HG03196 (cell line): ENCODE measurements around the gene FTCD.
"Not testable (repeated sequence)": the region's sequence is repeated elsewhere in the genome, so short reads cannot be mapped to it uniquely, and the experiment has no call there.

ENCODE experiments used
- ATAC-seq: cut with Tn5 transposase; IDR thresholded peaks from one replicate; pipeline ENCODE4 v1.9.1; 2021; ENCODE audit not compliant: unreplicated experiment

The FTCD gene

DNA sequence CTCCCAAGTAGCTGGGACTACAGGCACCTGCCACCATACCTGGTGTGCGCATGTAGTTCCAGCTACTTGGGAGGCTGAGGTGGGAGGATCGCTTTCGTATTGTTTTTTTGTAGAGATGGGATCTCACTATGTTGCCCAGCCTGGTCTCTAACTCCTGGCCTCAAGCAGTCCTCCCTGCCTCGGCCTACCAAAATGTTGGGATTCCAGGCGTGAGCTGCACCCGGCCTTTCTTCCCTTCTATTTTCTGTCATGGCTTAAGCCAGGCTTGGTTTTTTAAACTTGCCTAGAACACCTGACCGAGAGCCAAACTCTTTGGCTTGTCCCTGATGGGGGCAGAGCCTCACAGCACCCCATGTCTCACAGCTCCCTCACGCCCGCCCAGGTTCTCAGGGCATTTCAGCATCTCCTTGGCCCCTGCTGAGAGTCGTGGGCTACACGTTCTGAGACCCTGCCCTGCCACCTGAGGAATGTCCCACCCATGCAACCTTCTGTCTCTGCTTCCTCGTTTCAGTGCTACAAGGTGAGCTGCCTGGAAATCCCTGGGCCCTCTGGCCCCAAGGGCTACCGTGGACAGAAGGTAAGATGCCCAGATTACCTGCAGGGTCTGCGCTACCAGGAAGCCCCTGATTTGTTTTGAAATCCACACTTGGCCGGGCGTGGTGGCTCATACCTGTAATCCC is 41.7 kb downstream of the FTCD start:
- no peak for ATAC-seq

DNA sequence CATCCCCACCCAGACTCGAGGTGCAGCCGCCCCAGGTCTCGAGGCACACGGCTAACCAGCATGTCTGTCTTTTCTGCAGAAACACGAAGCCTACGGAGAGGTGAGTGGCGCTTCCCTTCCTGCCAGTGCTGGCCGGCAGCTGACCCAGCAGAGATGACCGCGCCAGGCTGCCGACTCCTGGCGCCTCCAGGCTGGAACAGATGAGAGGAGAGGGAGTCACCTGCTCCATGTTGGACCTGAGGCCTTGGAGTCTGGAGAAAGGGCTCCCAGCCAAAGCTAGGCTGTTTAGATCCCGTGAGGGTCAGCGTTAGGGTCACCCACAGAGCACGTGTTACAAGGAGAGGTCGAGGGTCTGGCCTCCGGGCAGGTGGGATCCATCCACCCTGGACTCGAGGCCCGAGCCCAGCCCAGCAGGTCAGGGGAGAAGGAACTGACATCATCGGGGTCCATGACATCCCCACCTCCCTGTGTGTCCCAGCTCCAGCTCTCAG is 42.6 kb downstream of the FTCD start:
- no peak for ATAC-seq

DNA sequence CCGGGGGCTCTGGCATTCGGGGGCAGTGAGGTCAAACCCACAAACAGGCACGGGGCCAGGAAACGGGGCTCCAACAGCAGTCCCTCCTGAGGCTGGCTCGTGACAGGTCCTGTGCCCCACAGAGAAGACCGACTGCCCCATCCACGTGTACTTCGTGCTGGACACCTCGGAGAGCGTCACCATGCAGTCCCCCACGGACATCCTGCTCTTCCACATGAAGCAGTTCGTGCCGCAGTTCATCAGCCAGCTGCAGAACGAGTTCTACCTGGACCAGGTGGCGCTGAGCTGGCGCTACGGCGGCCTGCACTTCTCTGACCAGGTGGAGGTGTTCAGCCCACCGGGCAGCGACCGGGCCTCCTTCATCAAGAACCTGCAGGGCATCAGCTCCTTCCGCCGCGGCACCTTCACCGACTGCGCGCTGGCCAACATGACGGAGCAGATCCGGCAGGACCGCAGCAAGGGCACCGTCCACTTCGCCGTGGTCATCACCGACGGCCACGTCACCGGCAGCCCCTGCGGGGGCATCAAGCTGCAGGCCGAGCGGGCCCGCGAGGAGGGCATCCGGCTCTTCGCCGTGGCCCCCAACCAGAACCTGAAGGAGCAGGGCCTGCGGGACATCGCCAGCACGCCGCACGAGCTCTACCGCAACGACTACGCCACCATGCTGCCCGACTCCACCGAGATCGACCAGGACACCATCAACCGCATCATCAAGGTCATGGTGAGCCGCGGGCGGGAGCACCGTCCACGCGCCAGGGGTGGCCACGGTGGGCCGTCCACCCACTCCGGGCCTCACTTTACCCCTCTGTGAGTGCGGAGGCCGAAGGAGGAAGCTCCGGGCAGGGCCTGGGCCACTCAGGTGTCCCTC is 43.3 kb downstream of the FTCD start:
- ATAC-seq, result no peak

DNA sequence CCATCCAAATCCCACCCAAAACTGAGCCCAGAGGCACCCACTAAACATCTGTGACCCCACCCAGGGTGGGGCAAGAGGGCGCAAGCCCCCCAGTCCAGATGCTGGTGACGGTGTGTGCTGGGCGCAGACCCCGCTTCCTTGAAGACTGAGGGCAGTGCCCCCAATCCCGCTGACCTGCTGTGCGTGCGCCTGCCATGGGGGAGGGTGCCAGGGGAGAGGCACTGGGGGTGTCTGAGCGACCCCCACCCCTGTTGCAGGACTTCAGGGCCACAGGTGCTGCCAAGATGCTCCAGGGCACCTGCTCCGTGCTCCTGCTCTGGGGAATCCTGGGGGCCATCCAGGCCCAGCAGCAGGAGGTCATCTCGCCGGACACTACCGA is 44.2 kb downstream of the FTCD start:
- ATAC-seq, result no peak

DNA sequence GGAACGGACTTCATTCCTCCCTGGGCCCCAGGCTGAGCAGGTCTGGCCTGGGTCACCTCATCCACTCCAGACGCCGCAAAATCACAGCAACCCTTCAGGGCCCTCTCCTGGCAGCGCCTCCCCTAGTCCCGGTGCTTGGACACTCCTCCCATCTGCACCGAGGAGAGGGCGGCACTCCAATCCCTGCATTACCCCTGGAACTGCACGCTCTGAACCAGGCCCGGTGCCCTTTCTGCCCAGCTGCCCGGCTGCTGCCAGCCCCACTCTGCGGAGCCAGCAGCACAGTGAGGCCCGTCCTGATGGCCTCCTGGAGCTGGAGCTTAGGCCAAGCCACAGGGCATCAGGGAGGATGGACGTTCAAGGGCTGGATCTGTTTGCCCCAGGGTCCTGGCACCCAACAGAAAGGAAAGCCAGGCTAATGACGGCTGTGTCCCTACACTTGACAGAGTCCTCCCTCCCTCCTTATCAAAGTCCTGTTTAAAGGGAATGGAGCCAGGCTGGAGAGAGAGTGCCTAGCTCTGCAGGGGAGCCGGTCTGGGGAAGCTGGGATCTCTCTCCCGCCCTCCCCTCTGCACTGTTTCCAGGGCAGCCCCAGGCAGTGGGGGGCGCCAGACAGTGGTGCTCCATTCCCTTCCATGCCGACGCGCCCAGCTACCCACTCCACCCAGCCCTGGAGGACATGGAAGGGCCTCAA is 44.7 kb downstream of the FTCD start:
- no peak for ATAC-seq

DNA sequence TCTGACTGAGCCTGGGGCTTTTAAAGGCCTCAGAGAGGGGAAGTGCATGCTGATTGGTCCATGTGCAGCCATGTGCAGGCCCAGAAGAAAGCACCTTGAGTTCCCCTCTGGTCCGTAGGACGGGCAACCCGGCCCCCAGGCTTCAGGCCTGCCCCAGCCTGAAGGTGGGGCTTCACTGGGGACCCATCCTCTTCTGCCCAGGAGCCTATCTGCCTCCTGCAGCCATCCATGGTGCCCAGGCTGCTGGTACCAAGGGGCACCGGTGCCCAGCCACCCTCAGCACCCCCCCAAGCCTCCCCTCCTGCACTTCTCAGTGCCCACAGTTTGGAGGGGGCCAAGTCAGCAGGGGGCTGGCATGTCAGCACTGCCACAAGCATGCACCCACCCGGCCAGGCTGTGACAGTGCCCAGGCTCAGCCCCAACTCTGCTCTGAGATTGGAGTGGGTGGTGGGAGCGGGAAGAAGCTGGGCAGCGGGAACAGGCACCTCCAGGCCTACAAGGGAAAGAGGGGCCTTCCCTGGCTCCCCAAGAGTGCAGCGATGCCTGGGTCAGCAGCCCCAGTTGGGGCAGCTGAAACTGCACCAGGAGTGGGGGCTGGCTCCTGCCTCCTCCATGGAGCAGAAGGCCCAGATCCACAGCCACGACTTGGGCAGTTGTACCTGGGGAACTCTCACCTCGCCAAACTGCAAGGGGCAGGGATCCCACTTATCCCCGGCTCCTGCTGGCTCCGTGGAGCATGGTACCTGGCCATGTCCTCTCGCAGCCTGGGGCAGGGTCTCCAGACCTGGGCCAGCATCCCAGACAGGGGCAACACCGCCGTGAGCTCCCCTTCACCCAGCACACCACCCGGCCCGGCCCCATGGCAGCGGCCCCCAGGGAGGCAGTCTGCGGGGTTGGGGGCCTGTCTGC is 45.8 kb downstream of the FTCD start:
- ATAC-seq, result no peak

DNA sequence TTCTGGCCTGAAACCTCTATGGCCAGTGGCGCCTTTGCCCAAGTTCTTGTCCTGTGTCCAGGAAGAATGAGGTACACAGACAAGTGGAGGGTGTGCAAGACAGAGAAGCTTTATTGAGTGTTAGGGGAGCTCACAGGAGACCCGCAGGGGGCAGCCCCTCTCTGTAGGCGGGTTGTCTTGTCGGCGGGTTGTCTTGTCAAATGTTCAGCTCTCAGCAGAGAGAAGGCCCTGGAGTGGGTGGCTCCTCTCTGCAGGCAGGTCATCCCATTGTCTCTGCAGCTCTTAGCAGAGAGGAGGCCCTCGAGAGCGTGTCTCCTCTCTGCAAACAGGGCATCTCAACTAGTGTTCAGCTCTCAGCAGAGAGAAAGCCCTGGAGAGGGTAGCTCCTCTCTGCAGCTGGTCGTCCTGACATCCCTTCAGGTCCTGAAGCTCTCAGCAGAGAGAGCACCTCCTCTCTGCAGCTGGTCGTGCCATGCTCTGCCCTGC is 46.5 kb downstream of the FTCD start:
- ATAC-seq, result no peak

DNA sequence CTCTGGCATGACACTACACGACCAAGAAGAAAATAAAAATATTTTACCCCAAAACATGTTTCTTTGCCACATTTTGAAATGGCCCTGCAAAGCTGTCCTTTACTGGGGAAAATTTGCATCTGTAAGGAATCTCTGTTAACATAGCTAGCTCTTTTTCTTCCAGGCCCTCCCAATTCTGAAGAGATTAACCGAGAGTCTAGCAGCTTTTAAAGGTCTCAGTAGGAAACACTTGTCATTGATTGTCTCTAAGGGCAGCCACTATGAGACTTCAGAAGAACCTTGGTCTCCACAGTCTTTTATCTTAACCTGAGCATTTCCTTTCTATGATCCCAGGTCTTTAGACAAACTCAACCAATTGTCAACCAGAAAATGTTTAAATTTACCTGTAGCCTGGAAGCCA is 48.0 kb downstream of the FTCD start:
- ATAC-seq, result not testable (repeated sequence)

DNA sequence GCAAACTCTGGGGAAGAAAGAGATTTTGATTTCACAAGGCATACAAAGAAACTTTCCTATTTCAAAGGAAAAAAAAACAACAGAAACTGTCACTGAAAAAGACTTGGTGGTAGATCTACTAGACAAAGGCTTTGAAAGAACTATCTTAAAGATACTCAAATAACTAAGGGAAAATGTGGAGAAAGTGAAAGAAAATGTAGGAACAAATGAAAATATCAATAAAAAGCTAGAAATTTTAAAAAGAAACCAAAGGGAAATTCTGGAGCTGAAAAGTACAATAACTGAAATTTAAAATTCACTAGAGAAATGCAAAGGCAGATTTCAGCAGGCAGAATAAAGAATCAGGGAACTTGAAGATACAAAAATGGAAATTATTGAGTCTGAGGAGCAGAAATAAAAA is 51.3 kb downstream of the FTCD start:
- ATAC-seq, result no peak

DNA sequence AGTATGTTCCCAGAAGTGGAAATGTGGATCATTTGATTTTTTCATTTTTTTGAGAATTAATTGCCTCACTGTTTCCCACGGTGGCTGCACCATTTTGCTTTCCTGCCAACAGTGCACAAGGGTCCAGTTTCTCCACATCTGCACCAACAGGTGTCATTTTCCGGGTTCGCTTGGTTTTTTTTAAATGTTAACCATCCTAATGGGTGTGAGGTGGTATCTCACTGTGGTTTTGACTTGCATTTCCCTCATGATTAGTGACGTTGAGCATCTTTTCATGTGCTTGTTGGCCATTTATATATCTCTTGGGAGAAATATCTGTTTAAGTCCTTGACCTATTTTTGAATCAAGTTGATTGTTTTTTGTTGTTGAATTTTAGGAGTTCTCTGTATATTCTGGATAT is 54.5 kb downstream of the FTCD start:
- no peak for ATAC-seq

DNA sequence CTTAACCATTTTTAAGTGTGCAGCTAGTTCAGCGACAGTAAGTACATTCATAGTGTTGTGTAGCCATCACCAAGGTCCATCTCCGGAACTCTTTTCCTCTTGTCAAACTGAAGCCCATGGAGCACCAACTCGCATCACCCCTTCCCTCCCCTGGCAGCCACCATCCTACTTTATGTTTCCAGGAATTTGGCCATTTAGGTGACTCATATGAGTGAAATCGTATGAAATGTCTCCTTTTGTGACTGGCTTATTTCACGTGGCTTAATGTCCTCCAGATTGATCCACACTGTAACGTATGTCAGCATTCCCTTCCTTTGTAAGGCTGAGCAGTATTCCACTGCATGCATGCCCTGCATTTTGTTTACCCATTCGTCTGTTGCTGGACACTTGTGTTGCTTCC is 55.0 kb downstream of the FTCD start:
- ATAC-seq, result no peak

DNA sequence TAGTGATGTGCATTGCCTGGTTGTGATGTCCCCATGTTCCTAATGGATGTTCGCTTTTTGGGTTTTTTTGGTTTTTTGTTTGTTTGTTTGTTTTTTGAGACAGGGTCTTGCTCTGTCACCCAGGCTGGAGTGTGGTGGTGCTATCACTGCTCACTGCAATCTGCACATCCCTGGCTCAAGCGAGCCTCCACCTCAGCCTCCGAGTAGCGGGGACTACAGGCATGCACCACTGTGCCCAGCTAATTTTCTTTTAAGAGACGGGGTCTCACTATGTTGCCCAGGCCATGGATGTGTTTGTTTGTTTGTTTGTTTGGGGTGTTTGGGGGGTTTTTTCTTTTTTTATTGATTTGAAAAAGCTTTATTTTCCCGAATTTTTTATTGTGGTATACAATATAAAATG is 55.4 kb downstream of the FTCD start:
- no peak for ATAC-seq

DNA sequence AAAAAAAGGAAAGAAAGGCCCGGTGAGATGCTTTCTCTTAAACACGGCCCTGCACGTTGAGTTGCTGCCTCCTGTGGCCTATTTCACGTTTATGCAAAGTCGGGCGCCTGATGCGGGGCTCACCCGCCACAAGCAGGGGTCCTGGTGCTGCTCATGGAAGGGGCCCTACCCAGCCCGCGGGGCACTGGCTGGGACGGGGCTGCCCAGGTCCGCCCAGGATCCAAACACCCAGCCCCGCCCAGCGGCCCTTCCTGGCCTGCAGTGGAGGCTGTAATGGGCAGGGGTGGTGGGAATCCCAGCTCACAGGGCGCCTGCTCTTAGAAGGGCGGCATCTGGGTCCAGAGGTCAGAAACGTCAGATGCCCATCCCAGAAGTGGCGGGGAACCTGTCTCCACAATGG is 55.9 kb downstream of the FTCD start:
- no peak for ATAC-seq

DNA sequence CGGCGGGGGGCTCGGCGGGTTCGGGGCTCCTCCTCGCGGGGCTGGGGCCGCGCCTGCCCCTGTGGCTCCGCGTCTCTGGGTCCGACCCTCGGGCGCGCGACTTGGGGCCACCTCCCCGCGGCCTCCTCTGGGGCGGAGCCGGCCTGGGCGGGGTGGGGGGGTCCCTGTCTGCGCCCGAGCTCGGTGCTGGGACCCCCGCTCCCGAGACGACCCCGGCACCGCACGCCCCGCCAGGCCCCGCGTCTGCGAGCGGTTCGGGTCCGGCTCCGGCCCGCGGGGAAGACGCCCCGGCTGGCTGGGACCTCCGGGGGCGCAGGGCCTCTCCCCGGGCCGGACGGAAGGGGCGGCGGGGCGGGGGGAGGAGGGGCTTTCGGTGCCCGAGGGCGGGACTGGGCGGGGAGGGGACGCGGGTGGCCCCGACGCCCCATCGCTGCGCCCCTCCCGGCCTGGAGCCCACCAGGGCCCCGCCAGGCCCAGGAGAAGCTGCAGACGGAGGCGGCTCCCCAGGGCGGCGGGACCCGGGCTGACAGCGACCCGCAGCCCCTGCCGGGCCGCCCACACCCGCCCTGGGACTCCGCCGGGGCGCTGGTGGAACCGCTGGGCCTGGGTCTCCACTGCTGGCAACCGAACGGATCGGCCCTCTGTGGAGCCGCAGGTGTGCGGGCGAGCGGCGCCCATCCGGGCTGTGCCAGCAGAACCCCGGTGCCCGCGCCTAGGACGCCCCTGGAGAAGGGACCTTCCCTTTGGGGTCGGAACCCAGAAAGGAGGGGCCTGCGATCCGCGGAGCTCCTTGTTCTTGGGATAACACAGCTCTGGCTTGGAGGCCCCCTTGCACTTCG is 56.9 kb downstream of the FTCD start:
- ATAC-seq, result no peak

DNA sequence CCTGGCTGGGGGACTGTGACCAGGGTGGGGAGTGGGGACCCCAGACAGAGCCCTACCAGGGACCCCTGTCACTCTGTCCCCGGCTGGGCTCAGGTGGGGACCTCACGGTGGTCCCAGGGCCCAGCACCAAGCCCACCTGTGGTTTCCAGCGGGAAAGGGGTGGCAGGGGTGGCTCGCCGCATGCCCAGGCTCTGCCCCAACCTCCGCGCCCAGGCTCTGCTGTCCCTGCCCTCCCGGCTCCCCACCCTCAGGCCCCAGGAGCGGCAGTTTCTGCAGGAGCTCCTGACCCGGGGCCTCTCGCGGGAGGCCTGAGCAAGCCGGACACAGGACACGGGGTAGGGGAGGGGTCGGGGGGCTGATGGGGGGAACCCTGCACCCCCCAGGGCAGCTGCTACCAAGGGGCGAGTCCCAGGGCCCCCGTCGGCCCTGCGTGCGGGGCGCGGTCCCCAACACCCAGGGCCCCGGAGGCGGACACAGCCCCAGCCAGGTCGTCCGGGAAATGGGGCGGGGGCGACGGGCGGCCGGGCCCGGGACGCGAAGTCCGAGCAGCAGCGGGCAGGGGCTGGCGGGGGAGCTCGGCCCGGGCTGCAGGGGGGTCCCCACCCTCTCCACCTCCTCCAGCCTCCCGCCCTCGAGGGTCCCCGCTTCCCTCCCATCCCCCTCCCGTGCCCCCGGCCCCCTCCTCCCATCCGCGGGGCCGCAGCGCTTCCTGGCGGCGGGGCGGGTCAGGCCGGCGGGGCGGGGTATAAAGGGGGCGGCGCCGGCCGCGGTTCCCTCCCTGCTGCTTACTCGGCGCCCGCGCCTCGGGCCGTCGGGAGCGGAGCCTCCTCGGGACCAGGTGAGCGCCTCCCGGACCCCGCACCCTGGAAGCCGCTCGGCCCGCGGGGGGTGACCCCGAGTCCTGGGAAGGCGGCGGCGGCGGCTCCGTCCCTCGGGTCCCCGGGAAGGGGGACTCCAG is 57.8 kb downstream of the FTCD start, which contains the start of gene COL6A2:
Gene COL6A2, plus strand, starts transcription at position 777 of the 958 bp plus-strand sequence.
- no peak for ATAC-seq

DNA sequence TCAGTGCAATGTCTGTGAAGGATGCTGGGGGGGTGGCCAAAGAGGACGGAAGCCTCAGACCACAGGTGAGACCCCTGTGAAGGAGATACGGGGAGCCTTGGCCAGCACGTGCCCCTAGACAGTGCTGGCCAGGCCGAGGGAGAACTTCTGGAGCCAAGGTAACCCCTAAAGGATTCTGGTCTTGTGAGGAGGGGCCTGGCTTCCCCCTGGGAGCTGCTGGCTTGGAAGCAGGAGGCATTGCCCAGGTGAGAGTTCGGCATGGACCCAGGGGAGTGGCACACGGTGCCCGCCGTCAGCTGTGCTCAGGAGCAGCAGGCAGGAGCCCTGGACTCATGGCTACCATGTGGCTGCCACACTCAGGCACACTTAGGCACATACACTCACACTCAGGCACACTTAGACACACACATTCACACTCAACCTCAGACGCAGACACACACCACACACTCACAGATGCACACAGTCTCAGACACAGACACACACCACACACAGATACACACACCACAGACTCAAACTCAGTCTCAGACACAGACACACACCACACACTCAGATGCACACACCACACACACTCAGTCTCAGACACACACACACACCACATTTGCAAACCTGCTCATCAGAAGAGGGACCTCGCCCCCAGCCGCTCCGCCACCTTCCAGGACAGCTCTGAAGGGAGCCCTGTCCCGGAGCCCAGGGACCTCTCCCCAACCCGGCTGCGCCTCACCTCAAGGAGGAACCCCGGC is 58.6 kb downstream of the FTCD start:
- no peak for ATAC-seq

DNA sequence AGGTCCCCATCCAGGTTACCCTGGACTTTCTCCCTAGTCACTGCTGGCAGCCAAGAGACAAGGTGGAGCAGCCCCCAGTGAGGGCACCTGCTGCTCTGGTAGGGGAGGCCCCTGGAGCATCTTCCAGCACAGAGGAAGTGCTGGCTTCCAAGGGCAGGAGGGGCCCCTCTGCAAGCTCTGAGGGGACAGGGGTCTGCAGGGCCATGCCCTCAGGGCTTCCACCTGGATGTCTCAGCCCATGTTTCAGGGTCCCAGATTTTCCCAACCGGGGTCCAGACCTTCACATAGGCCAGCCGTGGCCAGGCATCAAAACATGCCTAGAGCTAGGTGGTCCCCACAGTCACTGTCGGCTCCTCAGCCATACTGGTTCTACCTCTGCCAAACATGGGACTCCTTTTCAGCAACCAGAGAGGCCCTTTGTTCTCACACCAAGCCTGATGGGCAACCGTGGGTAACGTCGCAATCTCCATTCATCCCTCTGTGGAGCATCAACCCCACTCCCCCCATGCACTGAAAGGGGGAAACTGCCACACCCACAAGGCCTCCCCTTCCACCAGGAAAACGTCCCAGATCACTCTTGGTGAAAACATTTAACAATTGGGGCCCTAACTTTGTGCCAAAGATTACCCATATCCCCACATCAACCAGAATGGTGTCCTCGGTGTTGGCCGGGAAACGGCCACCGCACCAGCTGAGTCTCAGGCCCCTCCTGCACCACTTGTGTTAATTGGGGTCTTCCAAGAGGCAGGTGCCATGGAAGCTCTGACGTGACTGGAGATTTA is 59.4 kb downstream of the FTCD start:
- ATAC-seq, result no peak
